HG02852 (cell line): ENCODE data around the gene SLC7A6.

Source experiments
- ATAC-seq: cut with Tn5 transposase; IDR thresholded peaks from one replicate; pipeline ENCODE4 v1.9.1; 2021; ENCODE audit warnings: mild to moderate bottlenecking, moderate library complexity; ENCODE audit not compliant: unreplicated experiment

SLC7A6 gene

GRCh38 chr16:68234188-68235107 lies 29.9 kb upstream of the SLC7A6 start:
- no peak for ATAC-seq

DNA sequence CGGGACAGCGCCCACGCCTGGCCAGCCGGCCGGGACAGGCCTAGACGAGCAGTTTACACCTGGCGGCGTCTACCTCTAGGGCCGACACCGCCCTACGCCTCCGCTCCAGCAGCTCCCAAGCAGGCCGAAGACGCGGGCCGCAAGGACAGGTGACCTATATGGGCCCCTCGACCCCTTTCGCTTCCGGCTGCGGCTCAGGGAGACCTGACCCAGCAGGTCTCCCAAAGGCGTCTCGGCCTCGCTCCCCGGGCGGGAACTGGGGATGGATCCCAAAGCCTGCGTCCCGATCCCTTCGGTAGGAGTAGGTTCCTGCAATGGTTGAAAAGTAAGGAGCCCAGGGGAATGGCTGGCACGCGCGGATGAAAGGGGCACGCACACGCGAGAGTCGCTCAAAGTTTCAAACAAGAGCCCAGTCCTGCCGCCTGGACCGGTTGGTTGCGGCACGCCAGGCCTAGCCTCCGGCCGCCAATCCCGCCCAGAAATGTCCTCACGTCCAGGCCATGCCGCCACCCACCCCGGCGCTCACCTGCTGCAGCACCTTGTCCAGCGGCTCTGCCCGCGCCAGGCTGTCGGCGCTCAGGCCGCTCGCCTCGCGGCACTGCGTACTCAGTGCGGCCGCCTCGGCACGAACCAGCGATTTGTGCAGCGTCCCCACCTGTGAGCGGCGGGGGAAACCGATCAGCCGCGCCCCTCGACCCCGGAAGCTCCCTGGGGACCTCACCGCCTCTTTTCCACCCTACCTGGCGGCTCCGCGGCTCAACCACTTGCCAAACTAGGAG lies 29.0 kb upstream of the SLC7A6 start:
- no peak for ATAC-seq

DNA sequence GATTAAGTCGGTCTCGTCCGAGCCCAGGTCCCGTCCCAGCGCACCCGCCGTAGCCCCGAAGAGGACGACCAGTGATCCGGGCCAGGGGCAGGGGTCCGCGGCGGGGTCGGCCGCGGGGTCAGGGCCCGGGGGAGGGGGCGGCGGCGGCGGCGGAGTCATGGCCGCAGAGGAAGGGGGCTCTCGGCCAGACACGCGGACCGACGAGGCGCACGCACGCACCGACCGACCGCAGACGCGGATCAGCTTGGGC lies 28.5 kb upstream of the SLC7A6 start, which contains the start of gene ESRP2:
ESRP2 (minus strand) TSS at position 241 of the 250 bp plus-strand sequence; CDS start at position 159, 82 bp downstream.
- ATAC-seq, result no peak

DNA sequence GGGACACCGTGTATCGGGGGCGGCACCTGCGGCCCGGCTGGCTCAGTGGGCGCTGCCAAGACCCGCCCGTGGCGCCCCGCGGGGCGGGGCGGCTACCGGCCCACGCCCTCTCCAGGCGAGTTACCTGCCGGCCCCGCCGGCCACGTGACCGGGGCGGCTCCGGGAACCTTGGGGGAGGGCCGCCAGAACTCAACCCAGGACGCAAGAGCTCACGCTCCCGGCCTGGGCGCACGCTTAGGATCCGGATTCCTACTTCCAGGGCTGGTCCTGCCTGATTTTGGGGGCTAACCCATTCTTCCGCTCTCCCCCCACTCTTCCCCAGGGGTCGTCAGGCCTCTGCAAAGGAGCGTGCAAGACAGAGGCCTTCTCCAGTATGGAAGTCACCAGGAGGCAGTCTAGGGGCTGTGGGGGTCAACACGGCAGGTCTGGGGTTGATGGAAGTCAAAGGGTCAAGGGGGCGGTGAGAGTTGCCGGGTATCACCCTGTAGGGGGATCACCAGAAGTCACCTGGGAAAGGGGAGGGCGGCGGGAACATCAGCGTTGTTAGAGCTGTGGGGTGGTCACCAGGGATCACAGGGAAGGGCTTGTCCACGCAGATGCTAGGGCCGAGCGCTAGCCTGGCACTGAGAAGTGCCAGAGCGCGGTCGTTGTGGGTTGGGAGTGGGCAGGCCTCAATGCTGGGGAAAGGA lies 28.0 kb upstream of the SLC7A6 start:
- no peak for ATAC-seq

- no peak for ATAC-seq
Observed at GRCh38 chr16:68236826-68237242, 27.5 kb upstream of the SLC7A6 start.

- peak; percentile 74 for ATAC-seq
Observed at GRCh38 chr16:68237243-68238028, 26.9 kb upstream of the SLC7A6 start.

DNA sequence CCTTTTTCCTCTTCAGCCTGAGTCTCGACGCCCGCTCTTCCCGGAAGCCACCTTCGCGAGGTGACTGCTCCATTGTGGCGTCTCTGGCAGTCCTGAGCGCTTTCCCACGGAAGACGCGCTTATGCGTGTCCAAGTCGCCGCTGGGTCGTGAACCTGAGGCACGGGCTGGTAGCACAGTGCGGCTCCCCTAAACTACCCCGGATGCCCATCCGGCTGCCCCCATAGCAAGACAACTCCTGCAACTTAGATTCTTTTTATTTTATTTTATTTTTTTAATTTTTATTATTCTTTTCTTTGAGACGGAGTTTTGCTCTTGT lies 26.3 kb upstream of the SLC7A6 start:
- ATAC-seq, result no peak

- no peak for ATAC-seq
Observed at GRCh38 chr16:68242085-68242484, 22.2 kb upstream of the SLC7A6 start.

- no peak for ATAC-seq
Observed at GRCh38 chr16:68242926-68243858, 21.1 kb upstream of the SLC7A6 start.

- peak; percentile 8 for ATAC-seq
Observed at GRCh38 chr16:68244481-68244902, 19.8 kb upstream of the SLC7A6 start.

- peak; percentile 84 for ATAC-seq
Observed at GRCh38 chr16:68244903-68245853, 19.1 kb upstream of the SLC7A6 start, which contains the start of gene PLA2G15. TSS of gene PLA2G15 (plus strand) at chr16:68245373. CDS start at chr16:68245427, 54 bp downstream.

DNA sequence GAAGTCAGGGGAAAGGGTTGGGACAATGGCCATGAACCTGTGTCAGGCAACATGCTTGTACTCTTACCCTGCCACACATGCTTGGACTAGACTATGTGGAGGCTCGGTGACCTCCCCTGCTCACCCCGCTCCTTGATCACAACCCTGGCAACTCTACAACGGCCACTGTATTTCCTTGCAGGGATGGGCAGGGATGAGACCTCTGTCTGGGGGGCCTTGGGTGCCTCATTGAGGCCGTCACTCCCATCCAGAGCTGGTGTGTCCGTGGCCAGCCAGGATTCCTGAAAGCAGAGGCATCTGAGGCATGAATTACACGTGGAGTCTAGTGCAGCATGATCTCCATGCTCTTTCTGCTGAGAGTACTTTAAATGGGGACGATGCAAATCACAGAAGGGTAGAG lies 18.2 kb upstream of the SLC7A6 start:
- no peak for ATAC-seq

GRCh38 chr16:68246666-68247065 lies 17.7 kb upstream of the SLC7A6 start:
- ATAC-seq, result no peak

- ATAC-seq, result no peak
Observed at GRCh38 chr16:68247400-68247799, 16.9 kb upstream of the SLC7A6 start.

DNA sequence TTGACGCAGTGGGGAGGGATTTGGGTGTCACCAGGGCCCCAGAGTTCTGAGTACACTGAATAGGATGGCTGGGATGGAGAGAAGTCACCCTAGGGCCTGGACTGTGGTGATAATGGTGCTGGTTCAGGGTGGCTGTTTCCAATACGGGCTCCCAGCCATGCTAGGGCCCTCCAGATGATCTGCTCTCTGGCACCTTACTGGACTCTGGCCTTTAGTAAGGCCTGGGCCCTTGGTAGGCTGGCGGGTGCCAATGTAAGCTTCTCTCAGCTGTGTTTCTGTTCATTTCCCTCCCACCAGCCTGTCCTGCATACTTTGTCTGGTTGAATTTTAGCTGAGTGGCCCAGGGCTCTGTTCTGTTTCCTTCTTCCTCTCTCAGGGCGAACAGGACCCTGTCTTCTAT lies 16.4 kb upstream of the SLC7A6 start:
- ATAC-seq, result no peak

GRCh38 chr16:68249371-68249770 lies 15.0 kb upstream of the SLC7A6 start:
- ATAC-seq, result no peak

GRCh38 chr16:68250951-68251350 lies 13.4 kb upstream of the SLC7A6 start:
- no peak for ATAC-seq

GRCh38 chr16:68251832-68252231 lies 12.5 kb upstream of the SLC7A6 start:
- ATAC-seq, result no peak

GRCh38 chr16:68252383-68252782 lies 11.9 kb upstream of the SLC7A6 start:
- no peak for ATAC-seq
